ENCODE data around the gene BPTF. TPM values are rescaled to one million over a fixed set of nuclear protein-coding genes. Genes with fewer than 3 reads are reported as not detected.

Gene BPTF
- total and polyA plus RNA-seq, 2 donors (not counting 1 experiment from before 2014, with no cell fraction given): 71.9 to 390 TPM

DNA sequence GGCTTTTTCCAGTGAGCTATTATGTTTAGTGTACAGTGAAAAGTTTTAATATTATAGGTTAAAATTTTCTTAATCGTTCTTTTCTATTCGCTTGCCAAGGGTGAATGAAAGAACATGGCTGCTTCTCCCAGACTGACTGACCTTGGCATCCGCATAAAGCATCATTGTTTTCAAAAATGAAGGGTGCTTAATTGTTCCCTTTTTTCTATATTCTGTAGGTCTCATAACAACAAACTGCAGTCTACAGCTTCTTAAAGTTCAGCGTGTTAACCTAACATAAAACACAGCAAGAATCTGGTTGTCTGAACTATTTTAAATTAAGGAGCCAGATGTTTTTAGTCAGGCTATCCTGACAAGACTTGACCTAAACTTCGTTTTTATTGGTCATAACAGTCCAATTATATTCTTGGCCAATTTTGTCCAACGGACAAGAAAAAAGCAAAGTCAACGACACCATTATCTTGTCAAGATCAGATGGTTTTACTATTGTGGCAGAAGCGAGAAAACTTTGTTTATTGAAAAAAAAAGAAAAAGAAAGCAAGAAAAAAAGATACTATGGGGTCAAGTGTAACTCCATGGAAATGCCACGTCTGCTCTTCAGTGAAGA lies 156.8 kb downstream of the BPTF start:
- intact Hi-C loops (cut with micrococcal nuclease): no loop called here
- Histone ChIP-seq H3K9ac (ENCODE audit: low read length) (no peak overlapping the region), H3K4me3 (ENCODE audit: control extremely low read depth in 1 of 5, extremely low read depth in 1 of 5, insufficient read depth in 1 of 5, low read depth in 2 of 5, low read length in 4 of 5) (no peak overlapping the region), H3K9me3 (ENCODE audit: control extremely low read depth in 1 of 3, control insufficient read depth in 2 of 3, insufficient read depth in 1 of 3, low read length in 2 of 3) (no peaks in the 10 kb centered on the region), H3K4me1 (ENCODE audit: control insufficient read depth in 2 of 2, insufficient read depth in 2 of 2, low read length in 2 of 2) (peaks cover 0 to 5% of the 10 kb centered on the region in 2 donors), H3K27ac (ENCODE audit: low read length in 2 of 2) (no peak overlapping the region), H3K27me3 (replicated peaks in 1 of 4; ENCODE audit: control extremely low read depth in 1 of 4, control insufficient read depth in 3 of 4, insufficient read depth in 4 of 4, low read length in 3 of 4) (no peaks in the 10 kb centered on the region), H3K4me2 (replicated peaks; ENCODE audit: low read depth, low read length, poor library complexity, severe bottlenecking) (no peak overlapping the region), H4K20me1 (ENCODE audit: control insufficient read depth, insufficient read depth, low read length, poor library complexity, severe bottlenecking) (no peaks in the 10 kb centered on the region), H2AFZ (ENCODE audit: insufficient read depth, low read depth, low read length, poor library complexity, severe bottlenecking) (no peak overlapping the region), H3K36me3 (replicated peaks in 1 of 2; ENCODE audit: control extremely low read depth in 1 of 2, control insufficient read depth in 1 of 2, extremely low read depth in 1 of 2, insufficient read depth in 2 of 2, low read length in 1 of 2) (peaks cover 0 to 7% of the 10 kb centered on the region in 2 experiments), H3K79me2 (ENCODE audit: control insufficient read depth, insufficient read depth, low read length) (no peaks in the 10 kb centered on the region)
- H3K27me3 Mint-ChIP-seq: no peaks in the 10 kb centered on the region
- 100% methylated on average over 1 of the region's 9 CpGs for WGBS (ENCODE audit: insufficient coverage)
- peaks cover 13% of the 10 kb centered on the region for H3K4me1 Mint-ChIP-seq
- DNase-seq: no peak
- no peaks in the 10 kb centered on the region for H3K9me3 Mint-ChIP-seq (ENCODE audit: insufficient read depth)
- H3K27ac Mint-ChIP-seq: no peak overlapping the region
- TF ChIP-seq EZH2 (IDR thresholded peaks at IDR 0.05; ENCODE audit: borderline replicate concordance, insufficient read depth, low read depth, low read length, poor library complexity, severe bottlenecking): no peak
- TF ChIP-seq, protein P1, sequence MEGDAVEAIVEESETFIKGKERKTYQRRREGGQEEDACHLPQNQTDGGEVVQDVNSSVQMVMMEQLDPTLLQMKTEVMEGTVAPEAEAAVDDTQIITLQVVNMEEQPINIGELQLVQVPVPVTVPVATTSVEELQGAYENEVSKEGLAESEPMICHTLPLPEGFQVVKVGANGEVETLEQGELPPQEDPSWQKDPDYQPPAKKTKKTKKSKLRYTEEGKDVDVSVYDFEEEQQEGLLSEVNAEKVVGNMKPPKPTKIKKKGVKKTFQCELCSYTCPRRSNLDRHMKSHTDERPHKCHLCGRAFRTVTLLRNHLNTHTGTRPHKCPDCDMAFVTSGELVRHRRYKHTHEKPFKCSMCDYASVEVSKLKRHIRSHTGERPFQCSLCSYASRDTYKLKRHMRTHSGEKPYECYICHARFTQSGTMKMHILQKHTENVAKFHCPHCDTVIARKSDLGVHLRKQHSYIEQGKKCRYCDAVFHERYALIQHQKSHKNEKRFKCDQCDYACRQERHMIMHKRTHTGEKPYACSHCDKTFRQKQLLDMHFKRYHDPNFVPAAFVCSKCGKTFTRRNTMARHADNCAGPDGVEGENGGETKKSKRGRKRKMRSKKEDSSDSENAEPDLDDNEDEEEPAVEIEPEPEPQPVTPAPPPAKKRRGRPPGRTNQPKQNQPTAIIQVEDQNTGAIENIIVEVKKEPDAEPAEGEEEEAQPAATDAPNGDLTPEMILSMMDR (IDR thresholded peaks at IDR 0.05): no peak
- CTCF ChIA-PET: no interaction called here
- H3K4me3 Mint-ChIP-seq: no peak overlapping the region
- POLR2A ChIA-PET: no interaction called here
- no peak for ATAC-seq (ENCODE audit: low read depth)

GRCh38 chr17:67982686-67983382 lies 157.5 kb downstream of the BPTF start:
- H3K4me1 Mint-ChIP-seq: peaks cover 13% of the 10 kb centered on the region
- no peak for DNase-seq
- H3K4me2 ChIP-seq (replicated peaks; ENCODE audit: low read depth, low read length, poor library complexity, severe bottlenecking): no peak overlapping the region
- H3K27me3 ChIP-seq (replicated peaks in 1 of 4; ENCODE audit: control extremely low read depth in 1 of 4, control insufficient read depth in 3 of 4, insufficient read depth in 4 of 4, low read length in 3 of 4): no peaks in the 10 kb centered on the region
- intact Hi-C loops (cut with micrococcal nuclease): no loop called here
- WGBS (ENCODE audit: insufficient coverage): 98% methylated on average over 5 of the region's 8 CpGs
- ChIA-PET POLR2A (no interaction called here), CTCF (interaction anchor here (0.9 kb wide), 1 partner anchor 16 kb away, joined by 3 read pairs; no protein-coding TSS in a partner anchor)
- no peaks in the 10 kb centered on the region for H3K9me3 ChIP-seq (ENCODE audit: control extremely low read depth in 1 of 3, control insufficient read depth in 2 of 3, insufficient read depth in 1 of 3, low read length in 2 of 3)
- no peak overlapping the region for H3K9ac ChIP-seq (ENCODE audit: low read length)
- no peaks in the 10 kb centered on the region for H3K79me2 ChIP-seq (ENCODE audit: control insufficient read depth, insufficient read depth, low read length)
- H3K4me1 ChIP-seq (ENCODE audit: control insufficient read depth in 2 of 2, insufficient read depth in 2 of 2, low read length in 2 of 2): peaks cover 0 to 5% of the 10 kb centered on the region in 2 donors
- no peak overlapping the region for H3K4me3 Mint-ChIP-seq
- no peaks in the 10 kb centered on the region for H3K9me3 Mint-ChIP-seq (ENCODE audit: insufficient read depth)
- no peak for ATAC-seq (ENCODE audit: low read depth)
- peak overlapping the region; percentile 17 for H3K27ac Mint-ChIP-seq
- H2AFZ ChIP-seq (ENCODE audit: insufficient read depth, low read depth, low read length, poor library complexity, severe bottlenecking): no peak overlapping the region
- H3K27me3 Mint-ChIP-seq: no peaks in the 10 kb centered on the region
- TF ChIP-seq, protein P1 (IDR thresholded peaks at IDR 0.05): no peak
- TF ChIP-seq EZH2 (IDR thresholded peaks at IDR 0.05; ENCODE audit: borderline replicate concordance, insufficient read depth, low read depth, low read length, poor library complexity, severe bottlenecking): no peak
- H4K20me1 ChIP-seq (ENCODE audit: control insufficient read depth, insufficient read depth, low read length, poor library complexity, severe bottlenecking): no peaks in the 10 kb centered on the region
- H3K4me3 ChIP-seq (ENCODE audit: control extremely low read depth in 1 of 5, extremely low read depth in 1 of 5, insufficient read depth in 1 of 5, low read depth in 2 of 5, low read length in 4 of 5): no peak overlapping the region
- H3K36me3 ChIP-seq (replicated peaks in 1 of 2; ENCODE audit: control extremely low read depth in 1 of 2, control insufficient read depth in 1 of 2, extremely low read depth in 1 of 2, insufficient read depth in 2 of 2, low read length in 1 of 2): peaks cover 0 to 6% of the 10 kb centered on the region in 2 experiments
- no peak overlapping the region for H3K27ac ChIP-seq (ENCODE audit: low read length in 2 of 2)

All from B cell (primary cell).